ENCODE results near the gene EVC2.

EVC2 gene, protein sequence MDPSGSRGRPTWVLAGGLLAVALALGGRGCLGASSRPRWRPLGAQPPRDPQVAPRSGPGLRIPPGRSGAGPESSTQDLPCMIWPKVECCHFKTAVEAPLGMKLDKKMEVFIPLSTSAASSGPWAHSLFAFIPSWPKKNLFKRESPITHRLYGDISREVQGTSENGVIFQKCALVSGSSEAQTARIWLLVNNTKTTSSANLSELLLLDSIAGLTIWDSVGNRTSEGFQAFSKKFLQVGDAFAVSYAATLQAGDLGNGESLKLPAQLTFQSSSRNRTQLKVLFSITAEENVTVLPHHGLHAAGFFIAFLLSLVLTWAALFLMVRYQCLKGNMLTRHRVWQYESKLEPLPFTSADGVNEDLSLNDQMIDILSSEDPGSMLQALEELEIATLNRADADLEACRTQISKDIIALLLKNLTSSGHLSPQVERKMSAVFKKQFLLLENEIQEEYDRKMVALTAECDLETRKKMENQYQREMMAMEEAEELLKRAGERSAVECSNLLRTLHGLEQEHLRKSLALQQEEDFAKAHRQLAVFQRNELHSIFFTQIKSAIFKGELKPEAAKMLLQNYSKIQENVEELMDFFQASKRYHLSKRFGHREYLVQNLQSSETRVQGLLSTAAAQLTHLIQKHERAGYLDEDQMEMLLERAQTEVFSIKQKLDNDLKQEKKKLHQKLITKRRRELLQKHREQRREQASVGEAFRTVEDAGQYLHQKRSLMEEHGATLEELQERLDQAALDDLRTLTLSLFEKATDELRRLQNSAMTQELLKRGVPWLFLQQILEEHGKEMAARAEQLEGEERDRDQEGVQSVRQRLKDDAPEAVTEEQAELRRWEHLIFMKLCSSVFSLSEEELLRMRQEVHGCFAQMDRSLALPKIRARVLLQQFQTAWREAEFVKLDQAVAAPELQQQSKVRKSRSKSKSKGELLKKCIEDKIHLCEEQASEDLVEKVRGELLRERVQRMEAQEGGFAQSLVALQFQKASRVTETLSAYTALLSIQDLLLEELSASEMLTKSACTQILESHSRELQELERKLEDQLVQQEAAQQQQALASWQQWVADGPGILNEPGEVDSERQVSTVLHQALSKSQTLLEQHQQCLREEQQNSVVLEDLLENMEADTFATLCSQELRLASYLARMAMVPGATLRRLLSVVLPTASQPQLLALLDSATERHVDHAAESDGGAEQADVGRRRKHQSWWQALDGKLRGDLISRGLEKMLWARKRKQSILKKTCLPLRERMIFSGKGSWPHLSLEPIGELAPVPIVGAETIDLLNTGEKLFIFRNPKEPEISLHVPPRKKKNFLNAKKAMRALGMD

DNA sequence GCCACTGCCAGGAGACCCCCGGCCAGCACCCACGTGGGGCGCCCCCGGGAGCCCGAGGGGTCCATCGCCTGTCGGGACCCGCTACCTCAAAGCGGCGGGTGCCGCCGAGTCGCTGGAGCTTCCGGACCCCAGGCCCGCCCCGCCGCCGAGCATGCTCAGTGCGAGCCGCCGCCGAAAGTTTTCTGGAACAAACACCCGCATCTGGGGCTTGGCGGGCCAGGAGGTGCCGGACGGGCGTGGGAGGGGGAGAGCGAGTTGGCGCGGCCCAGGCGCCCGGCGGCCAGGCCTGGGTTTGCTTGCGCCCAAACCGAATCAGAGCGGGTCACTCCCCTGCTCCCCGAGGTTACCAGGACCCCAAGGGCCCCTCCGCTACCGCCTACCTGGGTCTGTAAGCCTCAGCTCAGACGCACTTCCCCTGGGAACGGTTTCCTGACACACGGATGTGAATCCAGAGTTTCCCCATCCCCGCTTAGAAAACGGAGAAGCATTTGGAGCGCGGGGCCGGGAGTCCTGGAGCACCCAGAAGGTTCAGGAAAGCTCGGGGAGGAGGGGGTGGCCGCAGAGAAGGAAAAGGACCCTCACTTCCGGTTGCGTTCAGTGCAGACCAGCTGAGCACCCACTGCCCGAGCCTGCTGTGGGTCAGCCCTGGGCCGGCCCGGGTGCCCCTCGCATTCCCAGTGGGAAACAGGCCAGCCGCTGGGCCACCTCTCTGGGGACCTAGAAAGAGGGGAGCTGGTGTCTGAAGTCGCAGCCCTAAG lies at the start of gene EVC2:
TSS of gene EVC2 (minus strand) at position 111 of the 758 bp plus-strand sequence. CDS start at position 65, 46 bp downstream.
- DNase-seq (ENCODE audit: low spot score): peak; percentile 6

DNA sequence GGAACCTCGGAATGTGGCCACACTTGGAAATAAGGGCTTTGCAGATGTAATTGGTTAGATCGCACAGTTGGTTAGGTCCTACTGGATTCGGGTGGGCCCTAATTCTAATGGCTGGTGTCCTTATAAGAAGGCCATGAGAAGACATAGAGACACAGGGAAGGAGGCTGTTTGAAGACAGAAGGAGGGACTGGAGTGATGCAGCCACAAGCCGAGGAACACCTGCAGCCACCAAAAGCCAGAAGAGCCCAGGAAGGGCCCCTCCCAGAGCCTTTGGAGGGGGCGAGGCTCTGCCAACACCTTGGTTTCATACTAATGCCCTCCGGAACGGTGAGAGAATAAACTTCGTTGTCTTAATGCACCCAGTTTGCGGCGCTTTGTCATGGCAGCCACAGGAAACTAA lies 49.6 kb upstream of the EVC2 start:
- DNase-seq (ENCODE audit: low spot score): no peak

DNA sequence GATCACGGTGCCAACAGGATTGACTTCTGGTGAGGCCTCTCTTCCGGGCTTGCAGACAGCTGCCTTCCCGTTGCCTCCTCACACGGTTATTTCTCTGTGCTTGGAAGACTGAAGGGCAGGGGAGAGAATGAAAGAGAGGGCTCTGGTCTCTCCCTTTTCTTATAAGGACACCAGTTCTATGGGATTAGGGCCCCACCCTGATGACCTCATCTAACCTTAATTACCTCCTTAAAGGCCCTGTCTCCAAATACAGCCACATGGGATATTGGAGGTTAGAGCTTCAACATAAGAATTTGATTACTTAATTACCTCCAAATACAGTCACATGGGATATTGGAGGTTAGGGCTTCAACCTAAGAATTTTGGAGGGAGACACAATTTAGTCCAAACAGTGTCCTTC lies 49.2 kb upstream of the EVC2 start:
- no peak for DNase-seq (ENCODE audit: low spot score)

DNA sequence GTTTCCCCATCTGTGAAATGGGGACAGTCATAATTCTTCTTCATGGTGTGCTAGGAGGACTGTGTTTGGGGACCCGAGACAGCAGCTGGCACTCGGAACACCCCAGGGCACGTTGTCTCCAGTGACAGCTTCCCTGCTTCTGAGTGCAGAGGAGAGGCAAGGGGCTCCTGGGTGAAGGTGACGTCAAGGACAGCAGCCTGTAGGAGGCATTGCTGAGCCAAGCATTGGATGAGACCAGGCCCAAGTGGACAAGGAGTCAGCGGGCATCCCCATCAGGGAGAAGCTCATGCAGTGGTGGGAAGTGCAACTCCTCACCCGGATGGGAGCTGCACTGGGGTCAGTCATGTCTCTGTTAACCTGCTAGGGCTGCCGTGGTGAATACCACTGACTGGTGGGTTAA lies 48.7 kb upstream of the EVC2 start:
- no peak for DNase-seq (ENCODE audit: low spot score)

DNA sequence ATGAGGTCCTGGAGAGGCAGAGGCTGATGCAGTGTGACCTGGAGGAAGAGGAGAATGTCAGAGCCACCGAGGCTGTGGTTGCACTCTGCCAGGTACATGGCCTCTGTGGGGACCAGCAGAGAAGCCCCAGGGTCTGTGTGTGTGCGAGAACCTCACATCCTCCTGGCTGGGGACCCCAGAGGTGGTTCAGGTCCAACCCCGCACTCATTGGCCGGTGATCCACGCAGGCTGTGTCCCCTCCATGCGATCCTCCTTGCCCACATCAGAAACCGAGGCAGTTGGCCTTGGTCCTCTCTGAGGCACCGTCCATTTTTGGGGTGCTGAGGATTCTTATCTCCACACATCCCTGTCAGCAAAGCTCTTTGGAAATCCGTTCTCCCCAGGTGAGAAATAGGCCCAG lies 47.9 kb upstream of the EVC2 start:
- DNase-seq (ENCODE audit: low spot score): no peak

DNA sequence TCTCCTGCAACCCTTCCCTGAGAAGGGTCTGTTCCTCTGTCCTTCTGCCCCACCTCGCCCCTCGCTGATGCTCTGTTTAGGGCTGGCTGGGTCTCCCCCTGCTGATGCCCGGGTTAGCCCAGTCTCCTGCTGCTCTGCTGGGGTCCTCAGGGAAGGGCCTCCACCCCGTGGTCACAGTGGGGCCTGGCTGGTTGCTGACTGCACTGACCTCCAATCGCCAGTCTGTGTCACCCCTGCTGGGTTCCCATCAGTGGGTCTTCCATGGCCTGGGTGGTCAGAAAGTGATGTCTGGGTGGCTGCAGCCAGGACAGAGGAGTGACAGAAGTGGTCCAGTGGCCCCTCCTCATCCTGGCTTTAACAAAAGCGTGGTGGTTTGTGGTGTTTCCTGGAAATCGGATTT lies 47.3 kb upstream of the EVC2 start:
- no peak for DNase-seq (ENCODE audit: low spot score)

DNA sequence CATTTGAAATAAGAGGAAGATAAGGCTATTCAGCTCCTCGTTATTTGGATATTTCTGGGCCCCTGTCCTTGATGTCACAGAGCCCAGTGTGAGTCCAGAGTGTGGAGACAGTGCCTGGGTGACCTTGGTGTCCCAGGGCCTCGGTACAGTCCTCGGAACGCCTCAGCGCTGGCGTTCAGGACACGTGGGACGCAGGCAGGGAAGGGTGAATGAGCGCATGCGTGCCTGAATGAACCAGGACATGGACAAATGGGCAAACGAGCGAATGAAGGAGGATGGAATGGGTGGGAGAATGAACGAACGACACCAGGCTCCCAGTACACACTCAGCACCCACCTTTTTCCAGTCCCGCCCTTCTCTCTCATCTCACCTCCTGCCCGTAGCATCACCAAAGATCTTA lies 46.8 kb upstream of the EVC2 start:
- no peak for DNase-seq (ENCODE audit: low spot score)

DNA sequence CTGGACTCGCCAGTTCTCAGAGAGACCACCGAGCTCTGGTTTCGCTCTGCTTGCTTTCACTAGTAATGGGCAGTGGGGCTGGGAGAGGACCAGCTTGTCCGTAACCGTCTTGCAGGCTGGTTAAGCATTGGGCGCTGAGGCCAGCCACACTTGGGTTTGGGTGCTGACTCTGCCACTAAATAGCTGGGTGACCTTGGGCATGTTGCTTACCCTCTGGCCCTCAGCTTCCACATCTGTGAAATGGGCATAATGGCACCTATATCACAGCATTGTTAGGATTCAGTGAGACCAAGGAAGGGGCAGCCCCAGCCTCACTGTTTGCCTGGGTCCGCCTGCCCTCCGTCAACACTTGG lies 46.1 kb upstream of the EVC2 start:
- no peak for DNase-seq (ENCODE audit: low spot score)

DNA sequence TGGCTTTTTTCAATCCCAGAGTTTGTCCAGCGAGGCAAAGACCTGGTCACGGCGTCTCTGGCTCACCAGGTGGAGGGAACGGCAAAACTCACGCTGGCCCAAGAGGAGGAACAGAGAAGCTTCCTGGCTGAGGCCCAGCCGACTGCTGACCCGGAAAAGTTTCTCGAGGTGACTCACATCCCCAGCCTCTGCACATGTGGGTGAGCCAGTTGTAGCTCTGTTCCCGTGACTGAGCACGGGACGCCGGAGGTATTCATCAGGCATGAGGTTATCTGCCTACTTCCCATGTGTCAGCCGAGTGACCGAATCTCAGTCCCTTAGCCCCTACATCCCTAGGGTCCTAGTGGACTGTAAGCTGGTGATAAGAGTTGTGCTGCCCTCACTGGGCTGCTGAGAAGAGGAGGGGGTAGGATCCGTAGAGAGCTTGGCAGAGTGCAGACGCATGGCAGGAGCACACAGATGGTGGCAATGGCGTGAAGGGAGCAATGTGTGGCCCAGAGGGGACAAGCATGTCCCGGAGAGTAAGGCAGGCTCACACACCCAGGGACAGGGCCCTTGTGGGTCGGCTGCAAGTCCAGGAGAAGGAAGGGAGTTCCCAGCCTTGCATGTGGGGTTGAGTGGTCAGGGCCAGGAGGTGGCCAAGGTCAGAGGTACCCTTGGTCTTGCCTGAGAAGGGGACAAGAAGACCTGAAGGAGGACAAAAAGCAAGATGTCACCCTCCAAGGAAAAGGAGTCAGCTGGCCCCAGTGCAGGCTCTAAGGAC lies 45.6 kb upstream of the EVC2 start:
- DNase-seq (ENCODE audit: low spot score): no peak

DNA sequence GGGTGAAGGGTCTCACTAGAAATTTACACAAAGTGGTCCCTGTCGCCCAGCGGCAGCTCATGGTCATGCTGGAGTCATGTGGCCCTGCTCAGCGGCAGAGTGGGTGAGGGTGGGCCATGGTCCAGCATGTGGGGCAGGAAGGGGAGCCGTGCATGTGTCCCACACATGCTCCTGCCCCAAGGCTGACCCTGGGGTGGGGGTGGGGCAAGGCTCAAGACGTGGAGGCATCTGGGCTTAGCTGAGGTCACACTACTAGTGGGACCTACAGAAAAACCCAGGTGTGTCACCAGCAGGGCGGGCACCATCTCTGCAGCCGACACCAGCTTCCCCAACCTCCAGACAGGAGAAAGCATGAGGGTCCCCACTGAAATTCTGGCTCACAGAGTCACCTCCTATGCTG lies 45.0 kb upstream of the EVC2 start:
- no peak for DNase-seq (ENCODE audit: low spot score)

DNA sequence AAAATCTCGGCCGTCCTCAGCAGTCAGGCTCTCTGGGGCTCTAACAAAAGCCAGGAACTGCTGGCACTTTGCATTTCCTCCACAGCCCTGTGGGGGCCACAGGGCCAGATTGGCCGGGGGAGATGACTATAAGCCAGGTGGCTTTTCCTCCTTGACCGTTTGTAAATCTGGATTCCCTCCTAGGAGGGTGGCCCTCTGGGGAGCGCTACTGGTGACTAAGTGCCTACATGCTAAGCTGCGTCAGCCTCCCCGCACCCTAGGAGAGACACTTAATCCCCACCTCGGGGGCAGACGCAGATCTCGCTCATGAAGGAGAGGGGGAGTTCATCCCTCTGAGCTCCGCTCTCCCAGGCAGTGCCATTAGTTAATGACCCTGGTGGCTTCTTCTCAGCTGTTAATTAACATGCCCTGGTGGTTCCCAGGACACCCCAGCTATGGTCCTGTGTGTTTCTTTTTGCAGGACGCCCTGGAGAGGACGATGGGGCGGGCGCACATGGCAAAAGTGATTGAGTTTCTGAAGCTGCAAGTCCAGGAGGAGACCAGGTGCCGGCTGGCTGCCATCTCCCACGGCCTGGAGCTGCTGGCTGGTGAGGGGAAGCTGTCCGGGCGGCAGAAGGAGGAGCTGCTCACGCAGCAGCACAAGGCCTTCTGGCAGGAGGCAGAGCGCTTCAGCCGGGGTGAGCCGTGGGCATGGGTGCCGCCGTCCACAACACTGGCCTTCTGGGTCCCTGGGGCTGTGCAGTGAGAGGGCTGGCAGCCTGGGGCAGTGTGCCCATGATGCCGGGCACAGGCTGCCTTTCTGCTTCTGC lies 44.2 kb upstream of the EVC2 start:
- no peak for DNase-seq (ENCODE audit: low spot score)

DNA sequence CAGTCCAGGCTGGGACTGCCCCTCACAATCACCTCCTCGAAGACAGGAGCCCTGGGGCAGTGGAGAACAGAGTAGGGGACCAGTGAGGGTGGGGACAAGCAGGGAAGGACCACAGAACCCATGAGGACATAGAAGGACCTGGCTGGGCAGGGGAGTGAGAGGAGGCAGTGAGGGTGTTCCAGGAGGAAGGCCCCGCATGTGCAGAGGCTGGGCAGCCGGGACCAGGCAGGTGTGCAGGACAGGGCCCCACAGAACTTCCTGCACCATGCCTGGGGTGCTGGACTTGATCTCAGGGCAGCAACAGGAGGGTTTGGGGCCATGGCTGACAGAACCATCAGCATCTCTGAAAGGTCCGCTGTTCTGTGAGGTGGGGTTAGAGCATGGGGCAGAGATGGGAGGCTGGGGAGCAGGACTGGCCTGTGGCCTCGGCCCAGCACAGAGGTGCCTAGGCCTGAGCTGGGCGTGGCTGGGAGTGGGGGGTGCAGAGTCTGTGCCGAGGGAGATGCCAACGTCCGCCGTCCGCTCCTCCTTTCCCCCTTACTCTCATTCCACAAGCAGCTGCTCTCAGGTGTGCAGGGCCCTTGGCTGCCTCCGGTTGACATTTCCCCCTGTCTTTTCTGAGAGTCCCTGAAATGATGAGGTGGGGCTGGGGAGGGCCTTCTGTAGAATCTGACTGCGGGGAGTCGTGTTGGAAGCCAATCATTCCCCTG lies 43.5 kb upstream of the EVC2 start:
- DNase-seq (ENCODE audit: low spot score): no peak

DNA sequence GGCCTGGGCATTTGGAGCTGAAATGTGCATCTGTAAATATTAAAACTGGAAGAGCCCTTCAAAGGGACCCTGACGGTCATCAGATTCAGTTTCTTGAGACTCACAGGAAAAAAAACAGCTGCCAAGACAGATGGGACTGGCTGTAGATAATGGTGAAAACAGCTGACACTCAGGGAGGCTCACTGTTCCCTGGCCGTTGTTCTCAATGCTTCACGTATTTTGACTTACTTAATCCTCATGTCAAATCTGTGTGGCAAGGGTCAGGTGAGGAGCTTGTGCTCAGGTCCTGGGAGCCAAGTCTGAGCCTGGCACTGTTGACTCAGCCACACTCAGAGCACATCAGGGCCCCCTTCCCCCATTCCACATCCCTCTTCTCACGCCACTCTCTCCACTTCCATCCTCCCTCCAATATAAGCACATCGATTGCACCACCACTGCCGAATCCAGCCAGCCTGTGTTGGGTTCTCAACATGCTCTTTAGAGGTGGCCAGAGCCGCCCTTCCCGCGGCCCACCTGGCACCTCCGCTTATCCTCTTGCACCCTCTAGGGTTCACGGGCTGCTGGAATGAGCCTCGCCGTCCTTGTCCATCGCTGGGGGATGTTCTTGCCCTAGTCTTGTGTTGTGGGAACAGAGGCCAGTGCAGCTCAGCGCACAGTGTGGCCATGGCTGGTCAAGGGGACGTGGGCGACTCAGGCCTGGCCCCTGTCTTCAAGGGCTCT lies 42.7 kb upstream of the EVC2 start:
- DNase-seq (ENCODE audit: low spot score): no peak

DNA sequence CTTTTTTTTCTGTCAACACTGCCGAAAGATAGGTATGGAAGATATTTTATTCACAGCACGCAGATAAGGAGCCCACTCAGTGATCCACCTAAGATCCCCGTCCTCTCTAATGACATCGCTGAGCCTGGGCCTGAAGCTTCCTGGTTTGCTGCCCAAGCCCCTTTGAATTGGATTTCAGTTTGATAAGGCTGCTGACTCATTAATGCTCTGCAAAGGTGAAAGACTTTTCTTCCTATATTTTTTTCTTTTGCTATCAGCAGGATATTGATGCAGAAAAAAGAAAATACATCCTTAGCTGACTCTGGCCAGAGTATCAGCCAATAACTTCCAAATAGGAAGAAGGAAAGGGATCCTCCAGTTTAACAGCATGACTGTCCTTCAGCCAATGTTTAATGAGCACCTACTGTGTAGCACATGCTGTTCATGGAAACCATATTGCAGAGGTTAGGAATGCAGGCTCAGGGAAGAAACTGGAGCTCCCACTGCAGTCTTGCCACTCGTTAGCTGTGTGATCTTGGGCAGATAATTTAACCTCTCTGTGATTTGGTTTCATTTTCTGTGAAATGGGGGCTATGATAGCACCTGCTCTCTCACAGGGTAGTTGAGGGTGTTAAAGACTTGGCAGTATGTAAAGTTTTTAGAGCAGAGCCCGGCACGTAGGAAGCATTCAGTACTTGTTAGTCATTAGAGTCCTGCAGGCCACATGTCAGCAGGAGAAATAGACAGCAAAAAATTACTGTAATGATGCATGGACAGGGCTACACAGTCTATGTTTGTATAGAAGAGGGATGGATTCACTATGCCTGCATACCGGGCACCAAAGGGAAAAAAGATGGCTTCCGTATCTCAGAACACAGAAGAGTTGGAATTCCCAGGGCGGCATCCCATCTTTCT lies 41.9 kb upstream of the EVC2 start:
- no peak for DNase-seq (ENCODE audit: low spot score)

DNA sequence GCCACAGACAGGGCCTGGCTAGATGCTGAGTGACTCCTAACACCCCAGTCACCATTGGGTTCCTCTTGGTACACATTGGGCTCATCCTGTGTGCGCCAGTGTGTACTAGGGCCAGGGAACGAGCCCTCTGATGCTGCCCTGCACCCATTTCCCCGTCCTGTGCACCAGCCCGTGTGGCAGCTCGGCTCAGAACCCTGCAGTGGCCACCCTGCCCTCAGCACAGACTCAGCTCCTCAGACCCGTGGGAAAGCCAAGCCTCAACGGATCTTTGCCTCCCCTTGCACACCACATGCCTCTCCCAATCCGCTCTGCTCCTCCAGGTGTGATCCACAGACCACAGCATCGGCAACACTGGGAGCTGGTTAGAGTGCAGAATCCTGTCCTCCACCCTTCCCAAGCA lies 41.2 kb upstream of the EVC2 start:
- no peak for DNase-seq (ENCODE audit: low spot score)

DNA sequence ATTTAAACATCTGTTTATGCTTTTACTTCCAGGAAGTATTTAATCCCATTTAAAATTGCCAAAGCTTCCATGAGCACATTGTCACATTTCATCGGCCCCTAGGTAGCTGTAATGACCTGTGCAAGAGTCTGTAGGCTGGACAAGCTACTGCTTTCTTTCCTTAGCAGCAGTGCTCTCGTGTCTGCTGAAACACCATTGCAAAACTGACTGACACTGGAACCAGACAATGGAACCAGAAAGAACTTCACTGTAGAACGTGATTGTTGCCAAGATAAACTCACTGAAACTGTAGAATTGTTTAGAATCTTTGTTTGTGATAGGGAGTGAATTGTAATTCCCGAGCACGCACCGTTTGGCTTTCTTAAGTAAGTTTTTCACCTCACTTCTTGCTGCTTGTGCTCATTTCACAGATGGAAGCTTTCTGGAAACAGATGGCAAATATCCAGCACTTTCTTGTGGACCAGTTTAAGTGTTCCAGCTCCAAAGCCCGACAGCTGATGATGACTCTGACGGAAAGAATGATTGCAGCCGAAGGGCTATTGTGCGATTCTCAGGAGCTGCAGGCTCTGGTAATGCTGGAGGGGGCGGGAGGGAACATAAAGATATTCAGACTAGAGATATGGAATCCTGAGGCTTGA lies 39.5 kb upstream of the EVC2 start:
- DNase-seq (ENCODE audit: low spot score): no peak
